A673 (cell line): ENCODE measurements around the gene PCNX3. TPM values are rescaled to one million over a fixed set of nuclear protein-coding genes. Genes with fewer than 3 reads are reported as not detected.

Experiments used
- BruUV-seq: library from RNA; stranded (reverse); fragments of 400-500 nt; replicated peaks from 2 replicates; lab custom pipeline; 2021; lab: Mats Ljungman, UMichigan
- CTCF ChIA-PET: fragments of 300-600 bp; sonication (Branson Sonifier 250); formaldehyde crosslinking; loops from one replicate; lab custom pipeline; 2022; ENCODE audit warnings: antibody characterized with exemption; lab: Charles Lee
- POLR2A ChIA-PET: fragments of 300-600 bp; sonication (Branson Sonifier 250); formaldehyde crosslinking; loops from one replicate; lab custom pipeline; 2022; ENCODE audit warnings: antibody characterized with exemption; ENCODE audit not compliant: low non-redundant PET; lab: Charles Lee
- DNase-seq: peaks from one replicate; pipeline ENCODE4 v3.0.0-alpha.2; 2015; ENCODE audit warnings: low spot score
- H3K27ac ChIP-seq: fragments of 200-600 bp; sonication (generic); 2 replicates; pipeline ENCODE4 v1.5.1; 2016; ENCODE audit warnings: mixed run types, low read depth, mild to moderate bottlenecking, mixed read lengths, antibody characterized with exemption, low read length; ENCODE audit not compliant: poor library complexity, severe bottlenecking
- H3K27me3 ChIP-seq: fragments of 200-600 bp; sonication (generic); replicated peaks from 2 replicates; pipeline ENCODE4 v1.6.1; 2017; ENCODE audit warnings: mixed run types, low read depth, mild to moderate bottlenecking, mixed read lengths, antibody characterized with exemption, low read length; ENCODE audit not compliant: insufficient read depth, poor library complexity
- H3K36me3 ChIP-seq: fragments of 200-600 bp; sonication (generic); 2 replicates; pipeline ENCODE4 v1.6.1; 2016; ENCODE audit warnings: mixed run types, mild to moderate bottlenecking, mixed read lengths, antibody characterized with exemption, low read length; ENCODE audit not compliant: insufficient read depth, poor library complexity, severe bottlenecking
- H3K4me1 ChIP-seq: fragments of 200-600 bp; sonication (generic); 2 replicates; pipeline ENCODE4 v1.6.1; 2017; ENCODE audit warnings: mixed run types, mild to moderate bottlenecking, mixed read lengths, antibody characterized with exemption, low read length; ENCODE audit not compliant: insufficient read depth, poor library complexity, severe bottlenecking
- H3K4me3 ChIP-seq: fragments of 200-600 bp; sonication (generic); 2 replicates; pipeline ENCODE4 v1.5.1; 2016; ENCODE audit warnings: low read depth, mixed run types, mild to moderate bottlenecking, mixed read lengths, low read length; ENCODE audit not compliant: poor library complexity, severe bottlenecking
- H3K9me3 ChIP-seq: fragments of 200-600 bp; sonication (generic); 2 replicates; pipeline ENCODE4 v1.6.1; 2016; ENCODE audit warnings: mixed run types, low read depth, mild to moderate bottlenecking, mixed read lengths, antibody characterized with exemption, low read length; ENCODE audit not compliant: poor library complexity, severe bottlenecking
- CTCF ChIP-seq: fragments of 300-800, 200-600 bp; sonication (generic); conservative IDR thresholded peaks from 2 replicates; pipeline ENCODE4 v1.5.1; 2017; ENCODE audit warnings: low read depth, mild to moderate bottlenecking, antibody characterized with exemption, low read length, moderate library complexity, mixed read lengths
- EZH2 ChIP-seq: fragments of 200-600 bp; sonication (generic); IDR thresholded peaks from 2 replicates; pipeline ENCODE4 v1.6.1; 2017; ENCODE audit warnings: borderline replicate concordance, low read depth, mild to moderate bottlenecking, mixed read lengths, antibody characterized with exemption, low read length; ENCODE audit not compliant: poor library complexity, severe bottlenecking
- intact Hi-C: fragments of 100-400 bp; cut with micrococcal nuclease; formaldehyde crosslinking; loops from one replicate; pipeline ENCODE4 v1.10.0; 2022; ENCODE audit not compliant: unreplicated experiment
- total RNA-seq: library from RNA; stranded (reverse); gene quantifications from 2 replicates; pipeline ENCODE4 v1.2.3, GENCODE V29; 2021

Gene PCNX3
- total RNA-seq, 1 experiment from 2014 or later = 68.0 TPM

- Histone ChIP-seq H3K27me3 (no peaks in the 10 kb centered on the region), H3K27ac (peak within 1 kb of the TSS; percentile 85), H3K36me3 (peaks cover 34% of the 10 kb centered on the region), H3K9me3 (no peaks in the 10 kb centered on the region), H3K4me3 (peak within 1 kb of the TSS; percentile 79), H3K4me1 (peaks cover 7% of the 10 kb centered on the region)
- intact Hi-C loops = no loop called here
- ChIA-PET CTCF (interaction anchor here (0.6 kb wide), 1 partner anchor 117 kb away, joined by 14 read pairs; no protein-coding TSS in a partner anchor), POLR2A (interaction anchor here (0.6 to 1.1 kb wide), 3 partner anchors 67 to 230 kb away, joined by 3 to 11 read pairs (median 7); partner anchors contain the start of gene KCNK7)
- DNase-seq = peak; percentile 96
- no peak for TF ChIP-seq CTCF
- TF ChIP-seq EZH2 = no peak
- BruUV-seq = TSS peak; percentile 81
Observed at GRCh38 chr11:65662799-65663638, 47.4 kb downstream of the PCNX3 start, which contains the start of gene RELA. TSS of gene RELA (minus strand) at chr11:65662916. CDS start at chr11:65662832, 84 bp downstream.

GRCh38 chr11:65663639-65664200, 48.1 kb downstream of the PCNX3 start:
- Histone ChIP-seq H3K4me3 (peak overlapping the region; percentile 79), H3K27me3 (no peaks in the 10 kb centered on the region), H3K4me1 (peaks cover 7% of the 10 kb centered on the region), H3K9me3 (no peaks in the 10 kb centered on the region), H3K36me3 (peaks cover 27% of the 10 kb centered on the region), H3K27ac (peak overlapping the region; percentile 85)
- DNase-seq = no peak
- ChIA-PET CTCF (interaction anchor here (0.6 kb wide), 1 partner anchor 116 kb away, joined by 14 read pairs; no protein-coding TSS in a partner anchor), POLR2A (interaction anchor here (0.6 to 1.1 kb wide), 2 partner anchors 68 to 229 kb away, joined by 3 to 7 read pairs; partner anchors contain the start of gene KCNK7)
- TF ChIP-seq CTCF = no peak
- no peak for TF ChIP-seq EZH2
- no TSS peak for BruUV-seq
- intact Hi-C loops = no loop called here

GRCh38 chr11:65672180-65672860, 56.7 kb downstream of the PCNX3 start:
- no TSS peak for BruUV-seq
- TF ChIP-seq CTCF = no peak
- intact Hi-C loops = no loop called here
- POLR2A ChIA-PET = no interaction called here
- no peak overlapping the region for H3K27ac ChIP-seq
- no peak overlapping the region for H3K4me3 ChIP-seq
- CTCF ChIA-PET = interaction anchor here (0.6 kb wide), 1 partner anchor 342 kb away, joined by 13 read pairs; no protein-coding TSS in a partner anchor
- no peaks in the 10 kb centered on the region for H3K27me3 ChIP-seq
- H3K9me3 ChIP-seq = no peaks in the 10 kb centered on the region
- no peaks in the 10 kb centered on the region for H3K36me3 ChIP-seq
- DNase-seq = no peak
- no peaks in the 10 kb centered on the region for H3K4me1 ChIP-seq
